Mesenchymal stem cell (in vitro differentiated cells and primary cell): ENCODE data around the gene JMJD8.

Experiments
- DNase-seq: peaks from one replicate; pipeline ENCODE4 v3.0.0-alpha.2; 2013
- H2AFZ ChIP-seq: one replicate; pipeline ENCODE4 v1.6.1; 2013; ENCODE audit warnings: low read depth, mild to moderate bottlenecking, control low read depth, inconsistent platforms, low read length, moderate library complexity
- H2AK5ac ChIP-seq: 2 replicates; pipeline ENCODE4 v1.6.1; 2013; ENCODE audit warnings: low read length, moderate library complexity, mild to moderate bottlenecking, inconsistent platforms; ENCODE audit not compliant: severe bottlenecking
- H2BK120ac ChIP-seq: one replicate; pipeline ENCODE4 v1.6.1; 2013; ENCODE audit warnings: low read depth, mild to moderate bottlenecking, inconsistent platforms, low read length, moderate library complexity
- H2BK12ac ChIP-seq, 2 experiments: one replicate each; pipeline ENCODE4 v1.6.1; 2013; ENCODE audit warnings: inconsistent platforms in 2 of 2, low read length in 2 of 2, mild to moderate bottlenecking in 2 of 2, moderate library complexity in 2 of 2, control low read depth in 1 of 2
- H2BK15ac ChIP-seq: one replicate; pipeline ENCODE4 v1.6.1; 2013; ENCODE audit warnings: mild to moderate bottlenecking, low read depth, inconsistent platforms; ENCODE audit not compliant: poor library complexity, severe bottlenecking
- H2BK5ac ChIP-seq: 2 replicates; pipeline ENCODE4 v1.6.1; 2013; ENCODE audit warnings: low read depth, mild to moderate bottlenecking, low read length, control low read depth, inconsistent platforms; ENCODE audit not compliant: poor library complexity, severe bottlenecking
- H3K14ac ChIP-seq, 2 experiments: one replicate each; pipeline ENCODE4 v1.6.1; 2013; ENCODE audit warnings: inconsistent platforms in 2 of 2, low read length in 2 of 2, control low read depth in 1 of 2, mild to moderate bottlenecking in 1 of 2, moderate library complexity in 1 of 2
- H3K18ac ChIP-seq, 2 experiments: one replicate each; pipeline ENCODE4 v1.6.1; 2013; ENCODE audit warnings: inconsistent platforms in 2 of 2, low read length in 2 of 2, control low read depth in 1 of 2, low read depth in 1 of 2, mild to moderate bottlenecking in 1 of 2
- H3K23ac ChIP-seq, 2 experiments: one replicate each; pipeline ENCODE4 v1.6.1; 2013; ENCODE audit warnings: inconsistent platforms in 2 of 2, low read length in 2 of 2, mild to moderate bottlenecking in 2 of 2, moderate library complexity in 2 of 2, control low read depth in 1 of 2
- H3K27ac ChIP-seq: 2 replicates; pipeline ENCODE4 v1.5.1; 2013; ENCODE audit warnings: mild to moderate bottlenecking, moderate library complexity, low read length, control low read depth, inconsistent platforms; ENCODE audit not compliant: poor library complexity, severe bottlenecking
- H3K27me3 ChIP-seq, 2 experiments: 2 replicates each; pipeline versions ENCODE4 v1.6.1 to v1.7.0; 2013; ENCODE audit warnings: low read length in 2 of 2, mild to moderate bottlenecking in 2 of 2, moderate library complexity in 2 of 2, control low read depth in 1 of 2, inconsistent platforms in 1 of 2; ENCODE audit not compliant: control insufficient read depth in 1 of 2, insufficient read depth in 1 of 2
- H3K36me3 ChIP-seq, 2 experiments: 2 replicates each; pipeline versions ENCODE4 v1.6.1 to v1.7.0; 2013; ENCODE audit warnings: low read length in 2 of 2, control low read depth in 1 of 2, inconsistent platforms in 1 of 2, low read depth in 1 of 2, mild to moderate bottlenecking in 1 of 2; ENCODE audit not compliant: insufficient read depth in 2 of 2, control insufficient read depth in 1 of 2
- H3K4ac ChIP-seq, 2 experiments: one replicate each; pipeline ENCODE4 v1.6.1; 2013; ENCODE audit warnings: inconsistent platforms in 2 of 2, low read length in 2 of 2, mild to moderate bottlenecking in 2 of 2, moderate library complexity in 2 of 2, control low read depth in 1 of 2, low read depth in 1 of 2
- H3K4me1 ChIP-seq: 2 replicates; pipeline ENCODE4 v1.6.1; 2013; ENCODE audit warnings: low read depth, low read length, control low read depth; ENCODE audit not compliant: control insufficient read depth, insufficient read depth
- H3K4me2 ChIP-seq: 2 replicates; pipeline ENCODE4 v1.6.1; 2013; ENCODE audit warnings: low read length, mild to moderate bottlenecking, inconsistent platforms; ENCODE audit not compliant: poor library complexity, severe bottlenecking
- H3K4me3 ChIP-seq, 2 experiments: 2 replicates each; pipeline versions ENCODE4 v1.5.1 to v1.7.0; 2013; ENCODE audit warnings: low read length in 2 of 2, mild to moderate bottlenecking in 2 of 2, control low read depth in 1 of 2, low read depth in 1 of 2; ENCODE audit not compliant: insufficient read depth in 1 of 2
- H3K79me1 ChIP-seq: replicated peaks from 2 replicates; pipeline ENCODE4 v1.6.1; 2013; ENCODE audit warnings: mild to moderate bottlenecking, control low read depth, low read length, inconsistent platforms; ENCODE audit not compliant: poor library complexity, severe bottlenecking
- H3K9ac ChIP-seq: 2 replicates; pipeline ENCODE4 v1.7.0; 2013; ENCODE audit warnings: mild to moderate bottlenecking, low read length, moderate library complexity
- H3K9me3 ChIP-seq: 2 replicates; pipeline ENCODE4 v1.7.0; 2013; ENCODE audit warnings: mild to moderate bottlenecking, low read length; ENCODE audit not compliant: control insufficient read depth
- H4K8ac ChIP-seq: one replicate; pipeline ENCODE4 v1.6.1; 2013; ENCODE audit warnings: inconsistent platforms, mild to moderate bottlenecking, low read length, moderate library complexity
- H4K91ac ChIP-seq: one replicate; pipeline ENCODE4 v1.6.1; 2013; ENCODE audit warnings: mild to moderate bottlenecking, low read length, inconsistent platforms
- WGBS: methylation state at CpG from one replicate; pipeline ENCODE4 v1.1.7; 2013; ENCODE audit warnings: mixed read lengths; 5-methylcytosine and 5-hydroxymethylcytosine counted together

Gene JMJD8

GRCh38 chr16:680967-681745 is 3.0 kb downstream of the JMJD8 start:
- Histone ChIP-seq H3K36me3 (peaks cover 29 to 64% of the 10 kb centered on the region in 2 experiments), H4K8ac (no peak overlapping the region), H3K9me3 (no peaks in the 10 kb centered on the region), H3K23ac (peak overlapping the region in 1 of 2 experiments; percentile 85), H3K9ac (peak overlapping the region; percentile 94), H2AFZ (peak overlapping the region; percentile 3), H3K18ac (no peak overlapping the region), H2BK5ac (no peak overlapping the region), H2AK5ac (no peak overlapping the region), H3K14ac (peak overlapping the region in 1 of 2 experiments; percentile 88), H3K4ac (peak overlapping the region; percentile 33 to 91), H3K4me2 (peak overlapping the region; percentile 83), H3K27ac (peak overlapping the region; percentile 59), H3K4me3 (peak overlapping the region; percentile 80 to 93), H2BK12ac (peak overlapping the region in 1 of 2 experiments; percentile 31), H3K27me3 (no peaks in the 10 kb centered on the region), H2BK120ac (peak overlapping the region; percentile 15), H2BK15ac (no peak overlapping the region), H3K79me1 (peaks cover 19% of the 10 kb centered on the region), H4K91ac (no peak overlapping the region), H3K4me1 (peaks cover 70% of the 10 kb centered on the region)
- DNase-seq: peak; percentile 58
- 59% methylated on average over 44 of the region's 44 CpGs for WGBS

- Histone ChIP-seq H2BK15ac (no peak overlapping the region), H3K14ac (peak overlapping the region in 1 of 2 experiments; percentile 80), H2BK5ac (peak overlapping the region; percentile 20), H2BK12ac (no peak overlapping the region), H2BK120ac (peak overlapping the region; percentile 45), H3K9me3 (no peaks in the 10 kb centered on the region), H3K4me3 (peak overlapping the region; percentile 80 to 93), H2AK5ac (no peak overlapping the region), H2AFZ (no peak overlapping the region), H3K4me2 (peak overlapping the region; percentile 83), H3K79me1 (peaks cover 14% of the 10 kb centered on the region), H3K27ac (peak overlapping the region; percentile 59), H3K9ac (peak overlapping the region; percentile 94), H3K27me3 (no peaks in the 10 kb centered on the region), H4K8ac (peak overlapping the region; percentile 72), H3K4ac (peak overlapping the region; percentile 65 to 91), H3K36me3 (peaks cover 29 to 58% of the 10 kb centered on the region in 2 experiments), H3K23ac (no peak overlapping the region), H4K91ac (peak overlapping the region; percentile 52), H3K4me1 (peaks cover 71% of the 10 kb centered on the region), H3K18ac (peak overlapping the region; percentile 50 to 76)
- no peak for DNase-seq
- under 1% methylated on average over 38 of the region's 38 CpGs for WGBS
These were observed 3.5 kb downstream of the JMJD8 start for GRCh38 chr16:680625-680945.

- peak within 1 kb of the TSS; percentile 88 for H3K4me2 ChIP-seq
- WGBS: 3% methylated on average over 46 of the region's 91 CpGs
These were observed 4.1 kb downstream of the JMJD8 start, which contains the start of gene STUB1 for GRCh38 chr16:679814-680624. STUB1 (plus strand) TSS chr16:680410; CDS start chr16:680526, 116 bp downstream.

More at GRCh38 chr16:679814-680624, 4.1 kb downstream of the JMJD8 start, which contains the start of gene STUB1:
- peak within 1 kb of the TSS; percentile 94 for H3K9ac ChIP-seq
- H3K27me3 ChIP-seq: no peaks in the 10 kb centered on the region
- H2BK5ac ChIP-seq: peak within 1 kb of the TSS; percentile 20
- DNase-seq: peak; percentile 90
- peaks cover 71% of the 10 kb centered on the region for H3K4me1 ChIP-seq
- H3K36me3 ChIP-seq: peaks cover 24 to 52% of the 10 kb centered on the region in 2 experiments
- peak within 1 kb of the TSS; percentile 91 for H2BK120ac ChIP-seq
- peaks cover 8% of the 10 kb centered on the region for H3K79me1 ChIP-seq
- H2AFZ ChIP-seq: peak within 1 kb of the TSS; percentile 81
- peak within 1 kb of the TSS in 1 of 2 experiments; percentile 85 for H3K23ac ChIP-seq
- peak within 1 kb of the TSS; percentile 83 for H4K91ac ChIP-seq
- H2BK15ac ChIP-seq: peak within 1 kb of the TSS; percentile 15
- H2AK5ac ChIP-seq: no peak within 1 kb of the TSS
- peak within 1 kb of the TSS; percentile 92 for H4K8ac ChIP-seq
- H3K4ac ChIP-seq: peak within 1 kb of the TSS; percentile 91 to 92
- peak within 1 kb of the TSS; percentile 58 to 99 for H3K18ac ChIP-seq
- H3K27ac ChIP-seq: peak within 1 kb of the TSS; percentile 88
- peak within 1 kb of the TSS; percentile 80 to 93 for H3K4me3 ChIP-seq
- H3K14ac ChIP-seq: peak within 1 kb of the TSS in 1 of 2 experiments; percentile 92
- H2BK12ac ChIP-seq: peak within 1 kb of the TSS in 1 of 2 experiments; percentile 70
- no peaks in the 10 kb centered on the region for H3K9me3 ChIP-seq
